Sigmoid colon (tissue), 4 donors: ENCODE results near the gene SCN4A.

Experiments used
- EP300 ChIP-seq, 4 donors: sonication (generic); formaldehyde crosslinking; IDR thresholded peaks; one replicate each; pipeline ENCODE4 v1.6.1; 2017; ENCODE audit warnings: antibody characterized with exemption in 4 of 4
- POLR2A ChIP-seq, 2 donors: fragments of 450-650 bp; IDR thresholded peaks; one replicate each; pipeline ENCODE4 v1.6.1; 2016; ENCODE audit warnings: antibody characterized with exemption in 2 of 2, mild to moderate bottlenecking in 2 of 2, moderate library complexity in 2 of 2
- POLR2AphosphoS5 ChIP-seq, 4 donors: sonication (generic); formaldehyde crosslinking; IDR thresholded peaks; one replicate each; pipeline ENCODE4 v1.6.1; 2017; ENCODE audit warnings: antibody characterized with exemption in 4 of 4
- TF ChIP-seq, protein P1 (sequence below), 4 experiments: fragments of 450-650 bp in 3 of 4; fragments of 200-600 bp in 1 of 4; IDR thresholded peaks; one replicate each; pipeline ENCODE4 v1.5.1; 2016 to 2019; ENCODE audit warnings: antibody characterized with exemption in 4 of 4, mild to moderate bottlenecking in 3 of 4, moderate library complexity in 2 of 4

- TF ChIP-seq EP300 (IDR thresholded peaks at IDR 0.05) (no peak), POLR2AphosphoS5 (IDR thresholded peaks at IDR 0.05) (no peak), POLR2A (IDR thresholded peaks at IDR 0.05) (no peak)
- TF ChIP-seq, protein P1, sequence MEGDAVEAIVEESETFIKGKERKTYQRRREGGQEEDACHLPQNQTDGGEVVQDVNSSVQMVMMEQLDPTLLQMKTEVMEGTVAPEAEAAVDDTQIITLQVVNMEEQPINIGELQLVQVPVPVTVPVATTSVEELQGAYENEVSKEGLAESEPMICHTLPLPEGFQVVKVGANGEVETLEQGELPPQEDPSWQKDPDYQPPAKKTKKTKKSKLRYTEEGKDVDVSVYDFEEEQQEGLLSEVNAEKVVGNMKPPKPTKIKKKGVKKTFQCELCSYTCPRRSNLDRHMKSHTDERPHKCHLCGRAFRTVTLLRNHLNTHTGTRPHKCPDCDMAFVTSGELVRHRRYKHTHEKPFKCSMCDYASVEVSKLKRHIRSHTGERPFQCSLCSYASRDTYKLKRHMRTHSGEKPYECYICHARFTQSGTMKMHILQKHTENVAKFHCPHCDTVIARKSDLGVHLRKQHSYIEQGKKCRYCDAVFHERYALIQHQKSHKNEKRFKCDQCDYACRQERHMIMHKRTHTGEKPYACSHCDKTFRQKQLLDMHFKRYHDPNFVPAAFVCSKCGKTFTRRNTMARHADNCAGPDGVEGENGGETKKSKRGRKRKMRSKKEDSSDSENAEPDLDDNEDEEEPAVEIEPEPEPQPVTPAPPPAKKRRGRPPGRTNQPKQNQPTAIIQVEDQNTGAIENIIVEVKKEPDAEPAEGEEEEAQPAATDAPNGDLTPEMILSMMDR (IDR thresholded peaks at IDR 0.05): no peak
Measured at GRCh38 chr17:63983320-63983719, 10.6 kb upstream of the SCN4A start.
